Ovary (tissue), 9 donors: ENCODE measurements around the gene AGR2. TPM values are rescaled to one million over a fixed set of nuclear protein-coding genes. Genes with fewer than 3 reads are reported as not detected.

Experiments
- DNase-seq, 5 donors: peaks; one replicate each; pipeline ENCODE4 v3.0.0-alpha.2; 2019 to 2020
- H3K27ac ChIP-seq, 2 donors: fragments of 200-600 bp; one replicate each; pipeline versions ENCODE4 v1.5.1 to v1.8.0; 2019 to 2022
- H3K27me3 ChIP-seq: fragments of 200-600 bp; one replicate; pipeline ENCODE4 v1.8.0; 2022
- H3K36me3 ChIP-seq: fragments of 200-600 bp; sonication (generic); one replicate; pipeline ENCODE4 v1.5.1; 2019
- H3K4me1 ChIP-seq: one replicate; pipeline ENCODE4 v1.8.1; 2013; ENCODE audit warnings: mild to moderate bottlenecking, moderate library complexity; ENCODE audit not compliant: insufficient read depth
- H3K4me3 ChIP-seq: fragments of 200-600 bp; sonication (generic); one replicate; pipeline ENCODE4 v1.5.1; 2017
- H3K9me3 ChIP-seq, 2 donors: fragments of 200-600 bp in 1 of 2; sonication (generic) in 1 of 2; one replicate each; pipeline versions ENCODE4 v1.5.1 to v1.8.1; 2013 to 2019; ENCODE audit warnings: mild to moderate bottlenecking in 1 of 2, moderate library complexity in 1 of 2
- EP300 ChIP-seq: sonication (generic); formaldehyde crosslinking; IDR thresholded peaks from one replicate; pipeline ENCODE4 v1.6.1; 2017; ENCODE audit warnings: antibody characterized with exemption
- POLR2A ChIP-seq: fragments of 450-650 bp; IDR thresholded peaks from one replicate; pipeline ENCODE4 v1.6.1; 2017; ENCODE audit warnings: antibody characterized with exemption, mild to moderate bottlenecking, moderate library complexity
- WGBS, 3 donors: extraction: QIAGEN DNeasy Blood & Tissue Kit in 1 of 3; methylation state at CpG; one replicate each; pipeline versions ENCODE4 v1.1.5 to v1.1.7; 2013 to 2017; 5-methylcytosine and 5-hydroxymethylcytosine counted together
- intact Hi-C, 4 donors: fragments of 100-400 bp; cut with DNase I; formaldehyde crosslinking; loops; one replicate each; pipeline versions ENCODE4 v1.11.0 to v1.15.1; 2022 to 2023
- polyA plus RNA-seq, 2 donors: library from polyadenylated mRNA; stranded (reverse); fragments of 200-250 nt in 1 of 2; fragments of 350-450 nt in 1 of 2; fragmentation: Illumina TruSeq in 1 of 2; extraction: RNeasy Lipid Tissue Mini Kit (QIAGEN cat#74804) in 1 of 2; gene quantifications; one replicate each; pipeline ENCODE4 v1.2.3, GENCODE V29; 2013 to 2014
- total RNA-seq, 7 donors: library from RNA; depleted of rRNA in 2 of 7; stranded (reverse); fragments of >200 nt in 2 of 7; fragmentation: NEBNext Ultra II Directional in 3 of 7; extraction: Animal tissue kit (Norgen Biotek cat#: 25700) in 3 of 7; gene quantifications; one replicate each; pipeline versions ENCODE4 v1.1.0 to v1.2.4, GENCODE V29; 2016 to 2023
- TF ChIP-seq, protein P1 (sequence below), 3 donors: fragments of 450-650 bp in 2 of 3; fragments of 200-600 bp in 1 of 3; IDR thresholded peaks; one replicate each; pipeline versions ENCODE4 v1.5.1 to v1.8.0; 2016 to 2022; ENCODE audit warnings: antibody characterized with exemption in 3 of 3, mild to moderate bottlenecking in 1 of 3
- donor health status: DM: no; HTN: no; CAD: no; lungs with moderate emphysema.
- donor health status: DM: no; HTN: no; CAD: no.
- donor health status: Bipolar disorder and iron deficiency.
- donor health status: DM: yes; HTN: yes; CAD: no.
- donor health status: DM: no; HTN: no; CAD: no.
- donor health status: DM: yes; HTN: yes; CAD: no.

The AGR2 gene
- total and polyA plus RNA-seq, 9 donors = 0.07 to 64.3 (median 3.1) TPM; not detected in 3

DNA sequence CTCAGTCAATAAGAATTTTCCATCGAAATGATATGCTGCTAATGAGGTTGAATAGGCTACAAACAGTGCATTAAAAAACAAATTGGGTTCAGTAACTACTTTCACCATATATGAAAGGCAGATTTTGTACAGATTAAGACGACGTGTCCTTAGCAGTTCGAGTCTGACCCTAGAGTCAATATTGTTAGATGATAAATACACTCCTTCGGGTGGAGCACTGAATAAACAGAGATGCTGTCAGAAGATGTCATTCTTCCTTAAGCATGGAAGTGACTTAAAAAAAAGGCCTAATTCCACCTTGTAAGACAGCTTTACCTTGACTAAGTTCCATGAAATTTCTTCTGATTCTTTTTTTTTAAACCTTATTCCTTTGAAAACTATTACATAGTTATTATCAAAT, 5.8 kb upstream of the AGR2 start:
- no peaks in the 10 kb centered on the region for H3K27me3 ChIP-seq
- intact Hi-C loops = no loop called here
- DNase-seq = no peak
- H3K27ac ChIP-seq = no peak overlapping the region
- H3K9me3 ChIP-seq = no peaks in the 10 kb centered on the region
- no peaks in the 10 kb centered on the region for H3K4me1 ChIP-seq
- 80 to 87% (median 87%) methylated on average over 5 of the region's 5 CpGs for WGBS, 3 donors
- TF ChIP-seq EP300 (no peak), POLR2A (no peak)
- TF ChIP-seq, protein P1, sequence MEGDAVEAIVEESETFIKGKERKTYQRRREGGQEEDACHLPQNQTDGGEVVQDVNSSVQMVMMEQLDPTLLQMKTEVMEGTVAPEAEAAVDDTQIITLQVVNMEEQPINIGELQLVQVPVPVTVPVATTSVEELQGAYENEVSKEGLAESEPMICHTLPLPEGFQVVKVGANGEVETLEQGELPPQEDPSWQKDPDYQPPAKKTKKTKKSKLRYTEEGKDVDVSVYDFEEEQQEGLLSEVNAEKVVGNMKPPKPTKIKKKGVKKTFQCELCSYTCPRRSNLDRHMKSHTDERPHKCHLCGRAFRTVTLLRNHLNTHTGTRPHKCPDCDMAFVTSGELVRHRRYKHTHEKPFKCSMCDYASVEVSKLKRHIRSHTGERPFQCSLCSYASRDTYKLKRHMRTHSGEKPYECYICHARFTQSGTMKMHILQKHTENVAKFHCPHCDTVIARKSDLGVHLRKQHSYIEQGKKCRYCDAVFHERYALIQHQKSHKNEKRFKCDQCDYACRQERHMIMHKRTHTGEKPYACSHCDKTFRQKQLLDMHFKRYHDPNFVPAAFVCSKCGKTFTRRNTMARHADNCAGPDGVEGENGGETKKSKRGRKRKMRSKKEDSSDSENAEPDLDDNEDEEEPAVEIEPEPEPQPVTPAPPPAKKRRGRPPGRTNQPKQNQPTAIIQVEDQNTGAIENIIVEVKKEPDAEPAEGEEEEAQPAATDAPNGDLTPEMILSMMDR (IDR thresholded peaks at IDR 0.05) = no peak
- H3K36me3 ChIP-seq = no peaks in the 10 kb centered on the region
- H3K4me3 ChIP-seq = no peak overlapping the region

GRCh38 chr7:16810112-16810511, 5.3 kb upstream of the AGR2 start:
- TF ChIP-seq, protein P1 (IDR thresholded peaks at IDR 0.05) = no peak
- no peak for TF ChIP-seq POLR2A
- TF ChIP-seq EP300 = no peak
- intact Hi-C loops = no loop called here
- Histone ChIP-seq H3K4me3 (no peak overlapping the region), H3K27ac (no peak overlapping the region), H3K9me3 (no peaks in the 10 kb centered on the region), H3K36me3 (no peaks in the 10 kb centered on the region), H3K4me1 (no peaks in the 10 kb centered on the region), H3K27me3 (no peaks in the 10 kb centered on the region)
- DNase-seq = no peak
- WGBS, 3 donors = 44 to 56% (median 54%) methylated on average over 2 of the region's 2 CpGs

GRCh38 chr7:16805441-16805840, 642 bp upstream of the AGR2 start:
- no peak for DNase-seq
- H3K4me1 ChIP-seq = no peaks in the 10 kb centered on the region
- H3K4me3 ChIP-seq = no peak overlapping the region
- no peak overlapping the region for H3K27ac ChIP-seq
- TF ChIP-seq POLR2A (no peak), EP300 (no peak)
- TF ChIP-seq, protein P1 (IDR thresholded peaks at IDR 0.05) = no peak
- 80 to 90% (median 83%) methylated on average over 3 of the region's 3 CpGs for WGBS, 3 donors
- H3K36me3 ChIP-seq = no peaks in the 10 kb centered on the region
- H3K27me3 ChIP-seq = no peaks in the 10 kb centered on the region
- intact Hi-C loops = no loop called here
- H3K9me3 ChIP-seq = no peaks in the 10 kb centered on the region

DNA sequence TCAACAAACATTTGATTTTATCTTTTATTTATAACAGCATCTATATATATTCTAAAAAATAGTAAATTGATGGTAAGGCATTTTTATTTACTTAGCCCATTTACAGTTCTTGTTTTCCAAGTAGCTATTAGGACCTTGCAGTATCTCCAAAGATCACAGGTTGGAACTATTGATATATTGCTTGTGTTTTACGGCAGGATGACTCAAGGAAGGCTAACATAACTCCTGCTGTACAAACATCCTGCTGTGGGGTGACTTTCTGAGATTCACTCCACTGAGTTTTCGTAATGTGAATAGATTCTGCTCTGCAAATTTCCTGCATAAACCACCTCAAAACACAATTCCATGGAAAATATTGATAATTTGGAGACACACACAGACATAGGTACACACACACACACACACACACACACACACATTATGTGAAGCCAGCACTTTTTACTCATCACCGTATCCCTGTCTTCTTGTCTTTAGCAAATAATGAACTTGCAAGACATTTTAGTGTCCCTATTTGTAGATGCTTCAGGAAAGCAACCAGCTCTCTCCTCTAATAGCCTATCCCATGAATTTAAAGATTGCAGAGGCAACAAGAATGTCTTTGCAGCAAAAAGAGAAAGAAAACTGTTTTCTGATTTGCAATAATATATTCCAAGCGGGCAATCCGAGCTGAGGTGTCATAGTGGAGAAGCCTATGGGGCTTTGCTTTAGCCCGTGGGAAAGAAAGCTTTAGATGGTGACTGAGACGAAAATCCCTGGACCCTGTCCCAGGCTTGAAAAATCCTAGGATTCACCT, 722 bp downstream of the AGR2 start:
- Histone ChIP-seq H3K9me3 (no peaks in the 10 kb centered on the region), H3K27ac (no peak overlapping the region), H3K4me1 (no peaks in the 10 kb centered on the region), H3K4me3 (no peak overlapping the region), H3K27me3 (no peaks in the 10 kb centered on the region), H3K36me3 (no peaks in the 10 kb centered on the region)
- intact Hi-C loops = no loop called here
- WGBS, 3 donors = 85 to 87% (median 86%) methylated on average over 7 of the region's 7 CpGs
- TF ChIP-seq, protein P1 (IDR thresholded peaks at IDR 0.05) = no peak
- no peak for DNase-seq
